Upper lobe of right lung (tissue), 1 donor: ENCODE data around the gene ZC3H10. TPM values are rescaled to one million over a fixed set of nuclear protein-coding genes. Genes with fewer than 3 reads are reported as not detected.
A peak's percentile ranks its signal among the peaks of the same experiment; 100 is the strongest.
"Not testable (repeated sequence)": the region's sequence is repeated elsewhere in the genome, so short reads cannot be mapped to it uniquely, and the experiment has no call there.

Source experiments
- ATAC-seq: fragments of 200-7000 bp; cut with Tn5 transposase; one replicate; pipeline ENCODE4 v1.9.1; 2020; ENCODE audit warnings: mild to moderate bottlenecking, moderate library complexity
- DNase-seq: peaks from one replicate; pipeline ENCODE4 v3.0.0-alpha.2; 2020
- H3K27ac ChIP-seq: fragments of 200-600 bp; one replicate; pipeline ENCODE4 v1.8.0; 2022
- H3K27me3 ChIP-seq: fragments of 200-600 bp; one replicate; pipeline ENCODE4 v1.8.0; 2022; ENCODE audit warnings: mild to moderate bottlenecking
- H3K36me3 ChIP-seq: fragments of 200-600 bp; one replicate; pipeline ENCODE4 v1.8.0; 2022
- H3K4me1 ChIP-seq: fragments of 200-600 bp; one replicate; pipeline ENCODE4 v1.8.0; 2022
- H3K4me3 ChIP-seq: fragments of 200-600 bp; one replicate; pipeline ENCODE4 v1.8.0; 2022; ENCODE audit warnings: mild to moderate bottlenecking
- H3K9me3 ChIP-seq: fragments of 200-600 bp; one replicate; pipeline ENCODE4 v1.8.0; 2022
- CTCF ChIP-seq: fragments of 200-600 bp; IDR thresholded peaks from one replicate; pipeline ENCODE4 v1.8.0; 2022; ENCODE audit warnings: antibody characterized with exemption
- intact Hi-C: fragments of 100-400 bp; cut with DNase I; formaldehyde crosslinking; loops from one replicate; pipeline ENCODE4 v1.11.0; 2022
- long read RNA-seq: library from polyadenylated mRNA; unstranded; transcript quantifications from one replicate; pipeline ENCODE4 v2.0.0, GENCODE V29; 2021
- total RNA-seq: library from RNA; stranded (reverse); fragmentation: NEBNext Ultra II Directional; extraction: Animal tissue kit (Norgen Biotek cat#: 25700); gene quantifications from one replicate; pipeline ENCODE4 v1.2.1, GENCODE V29; 2021
- donor health status: DM: no; HTN: yes; CAD: no; lungs with severe emphysema.

The ZC3H10 gene
- total RNA-seq = 8.4 TPM
- long read RNA-seq, full-length matches to known transcripts = 22 of 26 reads
- long read RNA-seq, partial matches to known transcripts = 3 of 26 reads
- long read RNA-seq, other reads (novel, unspliced or antisense) = 1 of 26 reads

GRCh38 chr12:56117778-56118687 is at the start of gene ZC3H10:
Gene ZC3H10 (plus strand): TSS chr12:56118266. CDS start chr12:56120563, 2,297 bp downstream.
- H3K36me3 ChIP-seq = peaks cover 32% of the 10 kb centered on the region
- no peaks in the 10 kb centered on the region for H3K27me3 ChIP-seq
- ATAC-seq (peak; percentile 92), DNase-seq (peak; percentile 98)
- intact Hi-C loops = no loop called here
- peak; percentile 57 for TF ChIP-seq CTCF
- H3K4me3 ChIP-seq = peak within 1 kb of the TSS; percentile 62
- H3K27ac ChIP-seq = peak within 1 kb of the TSS; percentile 97
- H3K4me1 ChIP-seq = peaks cover 19% of the 10 kb centered on the region
- no peaks in the 10 kb centered on the region for H3K9me3 ChIP-seq

GRCh38 chr12:56071648-56072047 is 46.4 kb upstream of the ZC3H10 start:
- TF ChIP-seq CTCF = no peak
- Histone ChIP-seq H3K4me3 (no peak overlapping the region), H3K9me3 (no peaks in the 10 kb centered on the region), H3K27ac (no peak overlapping the region), H3K4me1 (no peaks in the 10 kb centered on the region), H3K36me3 (no peaks in the 10 kb centered on the region), H3K27me3 (no peaks in the 10 kb centered on the region)
- intact Hi-C loops = no loop called here
- ATAC-seq (no peak), DNase-seq (no peak)

GRCh38 chr12:56074396-56074795 is 43.7 kb upstream of the ZC3H10 start:
- intact Hi-C loops = no loop called here
- Histone ChIP-seq H3K36me3 (no peaks in the 10 kb centered on the region), H3K9me3 (no peaks in the 10 kb centered on the region), H3K4me3 (no peak overlapping the region), H3K27me3 (no peaks in the 10 kb centered on the region), H3K4me1 (no peaks in the 10 kb centered on the region), H3K27ac (no peak overlapping the region)
- ATAC-seq (no peak), DNase-seq (no peak)
- no peak for TF ChIP-seq CTCF

GRCh38 chr12:56077966-56078365 is 40.1 kb upstream of the ZC3H10 start:
- H3K4me1 ChIP-seq, intact Hi-C loops, DNase-seq, H3K4me3 ChIP-seq, H3K36me3 ChIP-seq, ATAC-seq, H3K27ac ChIP-seq, H3K9me3 ChIP-seq: not testable (repeated sequence)
- H3K27me3 ChIP-seq = peaks cover 12% of the 10 kb centered on the region

- intact Hi-C loops = no loop called here
- DNase-seq (no peak), ATAC-seq (no peak)
- TF ChIP-seq CTCF = no peak
- Histone ChIP-seq H3K27me3 (peaks cover 12% of the 10 kb centered on the region), H3K4me3 (no peak overlapping the region), H3K27ac (peak overlapping the region; percentile 74), H3K9me3 (no peaks in the 10 kb centered on the region), H3K36me3 (no peaks in the 10 kb centered on the region), H3K4me1 (peaks cover 5% of the 10 kb centered on the region)
These were observed 39.6 kb upstream of the ZC3H10 start for GRCh38 chr12:56078427-56078826.

- Histone ChIP-seq H3K27ac (peak overlapping the region; percentile 74), H3K27me3 (peaks cover 12% of the 10 kb centered on the region), H3K36me3 (no peaks in the 10 kb centered on the region), H3K9me3 (no peaks in the 10 kb centered on the region), H3K4me3 (peak overlapping the region; percentile 59), H3K4me1 (peaks cover 5% of the 10 kb centered on the region)
- DNase-seq = peak; percentile 97
- peak; percentile 89 for ATAC-seq
- TF ChIP-seq CTCF = peak; percentile 78
- intact Hi-C loops = no loop called here
These were observed 38.9 kb upstream of the ZC3H10 start for GRCh38 chr12:56078931-56079722.
